HepG2 (cell line): ENCODE results near the gene FAM89B.

ENCODE experiments used
- CTCF ChIP-seq: sonication (generic); formaldehyde crosslinking; IDR thresholded peaks from 2 replicates; pipeline ENCODE4 v1.5.0; 2020; ENCODE audit warnings: mild to moderate bottlenecking, missing genetic modification reagents, moderate library complexity
- PHF8 ChIP-seq: sonication (generic); formaldehyde crosslinking; IDR thresholded peaks from 2 replicates; pipeline ENCODE4 v1.5.0; 2020; ENCODE audit warnings: missing genetic modification reagents

GRCh38 chr11:65612691-65613090, 40.4 kb downstream of the FAM89B start:
- TF ChIP-seq PHF8 (CRISPR knock-in tag) (no peak), CTCF (no peak)
